ENCODE data around the gene LIMS1.
"Not testable (repeated sequence)": the region's sequence is repeated elsewhere in the genome, so short reads cannot be mapped to it uniquely, and the experiment has no call there.

The LIMS1 gene

GRCh38 chr2:108704871-108705270 is 170.6 kb downstream of the LIMS1 start:
- H3K9me3 ChIP-seq (ENCODE audit: insufficient read depth, low read length): no peaks in the 10 kb centered on the region
- H2AFZ ChIP-seq (ENCODE audit: low read depth, low read length, severe bottlenecking): no peak overlapping the region
- H3K4me3 ChIP-seq (ENCODE audit: insufficient read depth, low read length, poor library complexity, severe bottlenecking): no peak overlapping the region
- no peak for TF ChIP-seq CTCF (IDR thresholded peaks at IDR 0.05; ENCODE audit: insufficient read depth, low read length, poor library complexity, severe bottlenecking)
- TF ChIP-seq EZH2phosphoT487 (conservative IDR thresholded peaks at IDR 0.05; ENCODE audit: low read length): no peak
- H3K79me2 ChIP-seq (ENCODE audit: insufficient read depth, low read length): no peaks in the 10 kb centered on the region
- no peaks in the 10 kb centered on the region for H3K9me2 ChIP-seq (replicated peaks; ENCODE audit: insufficient read depth, low read length)
- no peak overlapping the region for H3K4me2 ChIP-seq (ENCODE audit: low read depth, low read length, poor library complexity, severe bottlenecking)
- H3F3A ChIP-seq (ENCODE audit: insufficient read depth): no peaks in the 10 kb centered on the region
- no peaks in the 10 kb centered on the region for H3K27me3 ChIP-seq (ENCODE audit: low read length)
- no peaks in the 10 kb centered on the region for H3K36me3 ChIP-seq (ENCODE audit: low read length)
- no peaks in the 10 kb centered on the region for H4K20me1 ChIP-seq (ENCODE audit: low read depth, low read length)
- H3K9ac ChIP-seq (ENCODE audit: low read length): no peak overlapping the region
- H3K27ac ChIP-seq (ENCODE audit: low read depth, low read length): no peak overlapping the region

GRCh38 chr2:108707300-108707699 is 173.0 kb downstream of the LIMS1 start:
- H3K4me2 ChIP-seq (ENCODE audit: low read depth, low read length, poor library complexity, severe bottlenecking): no peak overlapping the region
- H3K27me3 ChIP-seq (ENCODE audit: low read length): no peaks in the 10 kb centered on the region
- H3K79me2 ChIP-seq (ENCODE audit: insufficient read depth, low read length): no peaks in the 10 kb centered on the region
- no peaks in the 10 kb centered on the region for H3K36me3 ChIP-seq (ENCODE audit: low read length)
- no peak overlapping the region for H2AFZ ChIP-seq (ENCODE audit: low read depth, low read length, severe bottlenecking)
- H3K9ac ChIP-seq (ENCODE audit: low read length): no peak overlapping the region
- no peaks in the 10 kb centered on the region for H3F3A ChIP-seq (ENCODE audit: insufficient read depth)
- no peak overlapping the region for H3K4me3 ChIP-seq (ENCODE audit: insufficient read depth, low read length, poor library complexity, severe bottlenecking)
- H3K9me2 ChIP-seq (replicated peaks; ENCODE audit: insufficient read depth, low read length): no peaks in the 10 kb centered on the region
- no peaks in the 10 kb centered on the region for H4K20me1 ChIP-seq (ENCODE audit: low read depth, low read length)
- H3K9me3 ChIP-seq (ENCODE audit: insufficient read depth, low read length): no peaks in the 10 kb centered on the region
- TF ChIP-seq EZH2phosphoT487 (conservative IDR thresholded peaks at IDR 0.05; ENCODE audit: low read length) (no peak), CTCF (IDR thresholded peaks at IDR 0.05; ENCODE audit: insufficient read depth, low read length, poor library complexity, severe bottlenecking) (no peak)
- H3K27ac ChIP-seq (ENCODE audit: low read depth, low read length): no peak overlapping the region

- H3K36me3 ChIP-seq (ENCODE audit: low read length); H4K20me1 ChIP-seq (ENCODE audit: low read depth, low read length); H3K4me2 ChIP-seq (ENCODE audit: low read depth, low read length, poor library complexity, severe bottlenecking); H3K27me3 ChIP-seq (ENCODE audit: low read length); H2AFZ ChIP-seq (ENCODE audit: low read depth, low read length, severe bottlenecking); H3K4me3 ChIP-seq (ENCODE audit: insufficient read depth, low read length, poor library complexity, severe bottlenecking); H3F3A ChIP-seq (ENCODE audit: insufficient read depth); H3K9me3 ChIP-seq (ENCODE audit: insufficient read depth, low read length); H3K9ac ChIP-seq (ENCODE audit: low read length); H3K9me2 ChIP-seq (replicated peaks; ENCODE audit: insufficient read depth, low read length); H3K27ac ChIP-seq (ENCODE audit: low read depth, low read length): not testable (repeated sequence)
- peaks cover 22% of the 10 kb centered on the region for H3K79me2 ChIP-seq (ENCODE audit: insufficient read depth, low read length)
These were observed 182.7 kb downstream of the LIMS1 start for GRCh38 chr2:108716971-108717370.

GRCh38 chr2:108719149-108720044 is 185.1 kb downstream of the LIMS1 start, which contains the start of gene RANBP2:
Gene RANBP2 (plus strand): TSS chr2:108719482. CDS start chr2:108719607, 125 bp downstream.
- Histone ChIP-seq H3K36me3 (ENCODE audit: low read length) (no peaks in the 10 kb centered on the region), H4K20me1 (ENCODE audit: low read depth, low read length) (no peaks in the 10 kb centered on the region), H3F3A (ENCODE audit: insufficient read depth) (no peaks in the 10 kb centered on the region), H3K9me3 (ENCODE audit: insufficient read depth, low read length) (no peaks in the 10 kb centered on the region), H3K4me3 (ENCODE audit: insufficient read depth, low read length, poor library complexity, severe bottlenecking) (peak within 1 kb of the TSS; percentile 79), H3K4me2 (ENCODE audit: low read depth, low read length, poor library complexity, severe bottlenecking) (peak within 1 kb of the TSS; percentile 73), H2AFZ (ENCODE audit: low read depth, low read length, severe bottlenecking) (peak within 1 kb of the TSS; percentile 15), H3K9me2 (replicated peaks; ENCODE audit: insufficient read depth, low read length) (no peaks in the 10 kb centered on the region), H3K79me2 (ENCODE audit: insufficient read depth, low read length) (peaks cover 39% of the 10 kb centered on the region), H3K27ac (ENCODE audit: low read depth, low read length) (peak within 1 kb of the TSS; percentile 41), H3K27me3 (ENCODE audit: low read length) (no peaks in the 10 kb centered on the region), H3K9ac (ENCODE audit: low read length) (peak within 1 kb of the TSS; percentile 79)
- TF ChIP-seq EZH2phosphoT487 (conservative IDR thresholded peaks at IDR 0.05; ENCODE audit: low read length) (no peak), CTCF (IDR thresholded peaks at IDR 0.05; ENCODE audit: insufficient read depth, low read length, poor library complexity, severe bottlenecking) (no peak)

- not testable (repeated sequence) for H3K4me2 ChIP-seq (ENCODE audit: low read depth, low read length, poor library complexity, severe bottlenecking); H3F3A ChIP-seq (ENCODE audit: insufficient read depth); H3K36me3 ChIP-seq (ENCODE audit: low read length); H3K9me2 ChIP-seq (replicated peaks; ENCODE audit: insufficient read depth, low read length); H3K4me3 ChIP-seq (ENCODE audit: insufficient read depth, low read length, poor library complexity, severe bottlenecking); H3K27ac ChIP-seq (ENCODE audit: low read depth, low read length); H3K27me3 ChIP-seq (ENCODE audit: low read length); H2AFZ ChIP-seq (ENCODE audit: low read depth, low read length, severe bottlenecking); H4K20me1 ChIP-seq (ENCODE audit: low read depth, low read length); H3K9me3 ChIP-seq (ENCODE audit: insufficient read depth, low read length); H3K9ac ChIP-seq (ENCODE audit: low read length)
- H3K79me2 ChIP-seq (ENCODE audit: insufficient read depth, low read length): peaks cover 66% of the 10 kb centered on the region
These were observed 191.8 kb downstream of the LIMS1 start for GRCh38 chr2:108726048-108726447.

All from SU-DHL-6 (cell line).